HL-60 (cell line): ENCODE data around the gene TRIM40.

ENCODE experiments used
- DNase-seq, 2 experiments: peaks; one replicate each; pipeline ENCODE4 v3.0.0-alpha.2; 2010 to 2020; ENCODE audit warnings: low read depth in 1 of 2, low spot score in 1 of 2
- H3K27ac ChIP-seq: fragments of 250-450 bp; sonication (Bioruptor Pico); replicated peaks from 2 replicates; pipeline ENCODE4 v1.5.1; 2020; ENCODE audit warnings: mild to moderate bottlenecking, moderate library complexity
- H3K27me3 ChIP-seq: fragments of 250-450 bp; sonication (Bioruptor Pico); 2 replicates; pipeline ENCODE4 v1.5.1; 2021; ENCODE audit warnings: mild to moderate bottlenecking, moderate library complexity; ENCODE audit not compliant: insufficient read depth, poor library complexity, severe bottlenecking
- H3K4me3 ChIP-seq: replicated peaks from 2 replicates; pipeline ENCODE4 v1.5.1; 2011; ENCODE audit warnings: mild to moderate bottlenecking, control low read depth, low read length; ENCODE audit not compliant: insufficient read depth
- GABPA ChIP-seq: IDR thresholded peaks from 2 replicates; pipeline ENCODE4 v1.6.1; 2012; ENCODE audit warnings: low read depth
- POLR2AphosphoS5 ChIP-seq: IDR thresholded peaks from 2 replicates; pipeline ENCODE4 v1.6.1; 2012; ENCODE audit warnings: low read depth
- SPI1 ChIP-seq: IDR thresholded peaks from 2 replicates; pipeline ENCODE4 v1.6.1; 2012; ENCODE audit warnings: low read depth, mild to moderate bottlenecking, borderline replicate concordance
- TF ChIP-seq, protein P1 (sequence below): IDR thresholded peaks from one replicate; pipeline ENCODE4 v1.5.1; 2011; ENCODE audit warnings: low read length, control low read depth, inconsistent platforms; ENCODE audit not compliant: insufficient read depth
- TF ChIP-seq, protein P2 (sequence below): IDR thresholded peaks from 2 replicates; pipeline ENCODE4 v1.6.1; 2012; ENCODE audit warnings: low read depth; ENCODE audit not compliant: insufficient replicate concordance

Gene TRIM40

DNA sequence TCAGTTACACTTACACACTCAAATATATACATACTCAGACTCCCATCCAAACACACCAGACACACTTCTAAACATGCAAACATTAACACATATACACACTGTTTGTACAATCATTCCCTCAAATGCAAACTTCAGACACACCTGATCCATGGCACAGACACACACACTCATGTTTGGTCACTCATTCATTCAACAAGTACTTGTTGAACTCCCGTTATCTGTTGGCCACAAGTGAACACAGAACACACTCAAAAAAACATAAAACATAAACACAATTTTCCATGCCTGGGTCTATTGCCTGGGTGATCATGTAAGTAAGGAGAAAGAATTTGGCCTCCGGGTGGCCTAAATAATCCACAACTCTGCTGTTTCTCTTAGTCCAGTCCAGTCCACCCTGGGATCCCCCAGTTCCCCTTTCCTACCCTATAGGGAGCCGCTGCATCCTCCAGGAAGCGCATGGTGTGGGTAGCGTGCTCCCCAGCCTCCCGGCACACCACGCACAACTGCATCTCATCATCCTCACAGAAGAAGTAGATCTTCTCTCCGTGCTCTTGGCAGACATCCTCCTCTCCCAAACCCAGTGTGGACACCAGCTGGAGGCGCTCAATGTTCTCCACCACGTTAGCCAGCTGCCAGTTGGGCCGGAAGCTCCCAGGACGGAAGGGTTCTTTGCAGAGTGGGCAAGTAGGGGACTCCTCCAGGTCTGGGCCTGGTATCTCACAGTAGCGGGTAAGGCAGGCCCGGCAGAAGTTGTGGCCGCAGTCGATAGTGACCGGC, 24.3 kb downstream of the TRIM40 start:
- H3K27me3 ChIP-seq, result no peaks in the 10 kb centered on the region
- no peak overlapping the region for H3K4me3 ChIP-seq
- TF ChIP-seq, protein P1, sequence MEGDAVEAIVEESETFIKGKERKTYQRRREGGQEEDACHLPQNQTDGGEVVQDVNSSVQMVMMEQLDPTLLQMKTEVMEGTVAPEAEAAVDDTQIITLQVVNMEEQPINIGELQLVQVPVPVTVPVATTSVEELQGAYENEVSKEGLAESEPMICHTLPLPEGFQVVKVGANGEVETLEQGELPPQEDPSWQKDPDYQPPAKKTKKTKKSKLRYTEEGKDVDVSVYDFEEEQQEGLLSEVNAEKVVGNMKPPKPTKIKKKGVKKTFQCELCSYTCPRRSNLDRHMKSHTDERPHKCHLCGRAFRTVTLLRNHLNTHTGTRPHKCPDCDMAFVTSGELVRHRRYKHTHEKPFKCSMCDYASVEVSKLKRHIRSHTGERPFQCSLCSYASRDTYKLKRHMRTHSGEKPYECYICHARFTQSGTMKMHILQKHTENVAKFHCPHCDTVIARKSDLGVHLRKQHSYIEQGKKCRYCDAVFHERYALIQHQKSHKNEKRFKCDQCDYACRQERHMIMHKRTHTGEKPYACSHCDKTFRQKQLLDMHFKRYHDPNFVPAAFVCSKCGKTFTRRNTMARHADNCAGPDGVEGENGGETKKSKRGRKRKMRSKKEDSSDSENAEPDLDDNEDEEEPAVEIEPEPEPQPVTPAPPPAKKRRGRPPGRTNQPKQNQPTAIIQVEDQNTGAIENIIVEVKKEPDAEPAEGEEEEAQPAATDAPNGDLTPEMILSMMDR, result no peak
- no peak overlapping the region for H3K27ac ChIP-seq
- no peak for DNase-seq

DNA sequence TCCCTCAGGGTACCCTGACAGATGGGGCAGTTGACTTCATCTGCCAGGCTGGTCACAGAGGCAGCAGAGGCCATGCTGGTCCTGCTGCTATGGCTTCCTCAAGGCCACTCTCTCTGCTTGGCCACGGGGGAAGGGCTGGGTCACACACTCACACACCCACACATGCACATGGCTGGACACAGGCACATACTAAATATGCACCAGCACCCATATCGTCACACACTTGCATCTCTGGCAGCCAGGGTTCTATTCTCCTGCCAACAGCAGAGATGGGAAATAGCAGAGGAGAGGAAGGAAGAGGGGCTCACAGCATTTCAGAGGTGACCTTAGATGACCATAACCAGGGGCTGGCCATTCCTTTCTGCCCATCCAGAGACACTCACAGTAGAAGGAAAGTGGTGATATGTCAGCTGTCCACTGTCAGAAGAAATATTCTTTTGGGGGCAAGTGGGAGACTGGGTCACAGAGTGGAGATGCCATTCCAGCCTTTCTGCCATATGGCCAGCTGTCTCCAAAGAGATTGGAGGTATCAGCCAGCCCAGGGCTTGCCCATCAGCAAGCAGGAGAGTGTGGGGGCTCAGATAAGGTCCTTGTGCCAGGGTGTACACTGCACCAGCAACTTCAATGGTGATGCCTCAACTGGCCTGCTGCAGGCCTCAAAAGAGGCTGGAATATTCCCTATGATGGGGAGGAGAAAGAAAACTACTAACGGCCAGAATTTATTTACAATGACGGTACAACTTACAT, 25.0 kb downstream of the TRIM40 start, which contains the start of gene TRIM10:
TRIM10 (minus strand) TSS at position 427 of the 747 bp plus-strand sequence; CDS start at position 74, 353 bp downstream.
- TF ChIP-seq POLR2AphosphoS5, result no peak
- no peak for TF ChIP-seq SPI1
- no peak for DNase-seq

DNA sequence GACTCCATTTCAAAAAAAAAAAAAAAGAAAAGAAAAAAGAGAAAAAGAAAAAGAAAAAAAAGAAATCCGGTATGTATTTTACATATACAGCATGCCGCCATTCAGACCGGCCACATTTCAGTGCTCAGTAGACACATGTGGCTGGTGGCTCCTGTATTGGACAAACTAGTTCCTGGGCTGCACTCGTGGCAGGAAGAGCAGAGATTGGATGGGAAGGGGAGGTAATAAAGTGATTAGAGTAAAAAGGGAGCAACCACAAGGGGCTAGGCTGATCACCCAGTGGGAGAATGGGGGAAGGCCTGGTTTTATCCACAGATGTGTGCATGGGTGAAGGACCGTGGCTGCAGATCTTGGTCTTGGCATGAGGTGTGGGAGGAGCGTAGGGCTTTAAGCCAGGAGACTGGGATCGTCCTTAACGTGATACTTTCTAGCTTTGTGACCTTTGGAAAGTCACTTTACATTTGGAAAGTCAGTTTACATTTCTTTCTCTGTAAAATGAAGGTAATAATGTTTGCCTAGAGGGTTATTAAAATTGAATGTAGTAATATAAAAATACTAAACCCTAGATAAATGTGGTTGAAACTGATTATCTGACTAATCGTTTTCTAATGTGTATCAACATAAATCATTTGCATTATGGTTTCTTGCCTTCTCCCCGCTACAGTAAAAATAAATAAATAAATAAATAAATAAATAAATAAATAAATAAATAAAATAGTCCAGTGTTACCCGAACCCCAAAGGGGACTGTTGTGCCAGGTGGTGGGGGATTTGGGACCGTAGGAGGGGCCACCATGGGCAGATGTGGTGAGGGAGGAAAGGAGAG, 26.5 kb downstream of the TRIM40 start:
- Histone ChIP-seq H3K4me3 (no peak overlapping the region), H3K27ac (no peak overlapping the region), H3K27me3 (peaks cover 3% of the 10 kb centered on the region)
- no peak for DNase-seq
- TF ChIP-seq, protein P2, sequence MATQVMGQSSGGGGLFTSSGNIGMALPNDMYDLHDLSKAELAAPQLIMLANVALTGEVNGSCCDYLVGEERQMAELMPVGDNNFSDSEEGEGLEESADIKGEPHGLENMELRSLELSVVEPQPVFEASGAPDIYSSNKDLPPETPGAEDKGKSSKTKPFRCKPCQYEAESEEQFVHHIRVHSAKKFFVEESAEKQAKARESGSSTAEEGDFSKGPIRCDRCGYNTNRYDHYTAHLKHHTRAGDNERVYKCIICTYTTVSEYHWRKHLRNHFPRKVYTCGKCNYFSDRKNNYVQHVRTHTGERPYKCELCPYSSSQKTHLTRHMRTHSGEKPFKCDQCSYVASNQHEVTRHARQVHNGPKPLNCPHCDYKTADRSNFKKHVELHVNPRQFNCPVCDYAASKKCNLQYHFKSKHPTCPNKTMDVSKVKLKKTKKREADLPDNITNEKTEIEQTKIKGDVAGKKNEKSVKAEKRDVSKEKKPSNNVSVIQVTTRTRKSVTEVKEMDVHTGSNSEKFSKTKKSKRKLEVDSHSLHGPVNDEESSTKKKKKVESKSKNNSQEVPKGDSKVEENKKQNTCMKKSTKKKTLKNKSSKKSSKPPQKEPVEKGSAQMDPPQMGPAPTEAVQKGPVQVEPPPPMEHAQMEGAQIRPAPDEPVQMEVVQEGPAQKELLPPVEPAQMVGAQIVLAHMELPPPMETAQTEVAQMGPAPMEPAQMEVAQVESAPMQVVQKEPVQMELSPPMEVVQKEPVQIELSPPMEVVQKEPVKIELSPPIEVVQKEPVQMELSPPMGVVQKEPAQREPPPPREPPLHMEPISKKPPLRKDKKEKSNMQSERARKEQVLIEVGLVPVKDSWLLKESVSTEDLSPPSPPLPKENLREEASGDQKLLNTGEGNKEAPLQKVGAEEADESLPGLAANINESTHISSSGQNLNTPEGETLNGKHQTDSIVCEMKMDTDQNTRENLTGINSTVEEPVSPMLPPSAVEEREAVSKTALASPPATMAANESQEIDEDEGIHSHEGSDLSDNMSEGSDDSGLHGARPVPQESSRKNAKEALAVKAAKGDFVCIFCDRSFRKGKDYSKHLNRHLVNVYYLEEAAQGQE, result no peak
- TF ChIP-seq, protein P1, result no peak
- TF ChIP-seq POLR2AphosphoS5, result no peak

More for the DNA sequence above, 25.0 kb downstream of the TRIM40 start, which contains the start of gene TRIM10:
- no peak within 1 kb of the TSS for H3K27ac ChIP-seq
- H3K4me3 ChIP-seq, result no peak within 1 kb of the TSS
- H3K27me3 ChIP-seq, result no peaks in the 10 kb centered on the region

DNA sequence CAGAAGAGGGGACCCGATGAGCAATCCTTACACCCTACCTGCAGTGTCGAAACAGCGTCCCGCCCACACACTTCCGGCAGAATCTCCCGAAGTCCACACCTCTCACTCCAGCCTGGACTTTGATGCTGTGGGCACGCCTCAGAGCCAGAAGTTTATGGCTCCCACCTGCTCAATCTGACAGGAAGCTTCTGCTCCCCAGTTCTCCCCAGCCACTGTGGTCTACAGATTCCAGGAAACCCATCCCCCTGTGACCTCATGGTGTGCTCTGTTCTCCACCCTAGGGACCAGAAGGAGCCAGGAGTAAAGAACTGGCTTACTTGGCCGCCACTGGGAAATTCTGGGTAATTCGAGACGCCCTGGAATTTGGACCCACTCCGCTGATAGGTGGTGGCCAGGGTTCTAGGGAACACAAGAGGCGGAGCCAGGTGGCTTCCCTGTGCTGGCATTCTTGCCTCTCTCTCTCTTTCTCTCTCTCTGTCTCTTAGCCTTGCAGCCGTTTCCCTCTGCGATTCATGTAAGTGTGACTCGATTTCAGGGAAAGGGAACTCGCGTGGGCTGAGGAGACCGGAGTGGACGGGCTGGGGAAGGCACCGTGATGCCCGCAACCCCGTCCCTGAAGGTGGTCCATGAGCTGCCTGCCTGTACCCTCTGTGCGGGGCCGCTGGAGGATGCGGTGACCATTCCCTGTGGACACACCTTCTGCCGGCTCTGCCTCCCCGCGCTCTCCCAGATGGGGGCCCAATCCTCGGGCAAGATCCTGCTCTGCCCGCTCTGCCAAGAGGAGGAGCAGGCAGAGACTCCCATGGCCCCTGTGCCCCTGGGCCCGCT, 27.4 kb downstream of the TRIM40 start, which contains the start of gene TRIM15:
TRIM15 (plus strand) TSS at position 457 of the 828 bp plus-strand sequence; CDS start at position 596, 139 bp downstream.
- no peak for DNase-seq
- TF ChIP-seq, protein P2, result no peak
- no peak for TF ChIP-seq GABPA
- TF ChIP-seq SPI1, result no peak
- no peak for TF ChIP-seq POLR2AphosphoS5
- TF ChIP-seq, protein P1, result no peak
- no peak within 1 kb of the TSS for H3K27ac ChIP-seq
- no peak within 1 kb of the TSS for H3K4me3 ChIP-seq
- peaks cover 8% of the 10 kb centered on the region for H3K27me3 ChIP-seq
